HG02642 (cell line): Measurements from ENCODE around the gene AOC2.
"Not testable (repeated sequence)": the region's sequence is repeated elsewhere in the genome, so short reads cannot be mapped to it uniquely, and the experiment has no call there.

ENCODE experiments used
- ATAC-seq: cut with Tn5 transposase; IDR thresholded peaks from one replicate; pipeline ENCODE4 v1.9.1; 2021; ENCODE audit warnings: mild to moderate bottlenecking; ENCODE audit not compliant: unreplicated experiment, poor library complexity

Gene AOC2

DNA sequence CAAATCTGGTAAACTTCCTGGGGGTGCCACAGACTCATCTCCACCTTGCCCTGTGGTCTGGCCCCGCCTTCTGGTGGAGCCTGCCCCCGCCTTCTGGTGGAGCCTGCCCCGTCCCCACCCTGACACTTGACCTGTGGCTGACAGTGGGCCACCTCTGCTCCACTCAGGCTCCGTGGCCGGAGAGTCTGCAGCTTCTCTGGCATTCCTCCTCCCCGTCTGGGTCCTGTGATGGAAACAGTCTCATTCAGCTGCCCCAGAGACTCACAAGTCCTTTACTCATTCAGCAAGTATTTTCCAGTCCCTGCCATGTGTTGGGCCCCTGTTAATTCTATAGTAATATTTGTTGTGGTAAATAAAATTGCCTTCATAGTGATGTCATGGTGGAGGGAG is 35.2 kb downstream of the AOC2 start:
- ATAC-seq: no peak

- no peak for ATAC-seq
Observed at GRCh38 chr17:42880776-42881310, 36.5 kb downstream of the AOC2 start.

GRCh38 chr17:42881706-42882105 is 37.3 kb downstream of the AOC2 start:
- ATAC-seq: not testable (repeated sequence)

DNA sequence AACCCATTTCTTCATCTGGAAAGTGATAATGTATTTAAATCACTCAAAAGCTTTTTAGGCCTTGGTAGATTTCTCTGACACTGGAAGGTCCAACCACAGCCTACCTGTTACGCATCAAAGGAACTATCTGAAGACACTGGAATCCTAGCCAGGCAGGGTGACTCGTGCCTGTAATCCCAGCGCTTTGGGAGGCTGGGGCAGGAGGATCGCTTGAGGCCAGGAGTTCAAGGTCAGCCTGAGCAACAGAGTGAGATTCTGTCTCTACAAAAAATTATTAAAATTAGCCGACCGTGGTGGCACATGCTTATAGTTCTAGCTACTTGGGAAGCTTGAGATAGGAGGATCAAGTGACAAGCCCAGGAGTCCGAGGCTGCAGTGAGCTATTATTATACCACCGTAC is 37.8 kb downstream of the AOC2 start:
- no peak for ATAC-seq

DNA sequence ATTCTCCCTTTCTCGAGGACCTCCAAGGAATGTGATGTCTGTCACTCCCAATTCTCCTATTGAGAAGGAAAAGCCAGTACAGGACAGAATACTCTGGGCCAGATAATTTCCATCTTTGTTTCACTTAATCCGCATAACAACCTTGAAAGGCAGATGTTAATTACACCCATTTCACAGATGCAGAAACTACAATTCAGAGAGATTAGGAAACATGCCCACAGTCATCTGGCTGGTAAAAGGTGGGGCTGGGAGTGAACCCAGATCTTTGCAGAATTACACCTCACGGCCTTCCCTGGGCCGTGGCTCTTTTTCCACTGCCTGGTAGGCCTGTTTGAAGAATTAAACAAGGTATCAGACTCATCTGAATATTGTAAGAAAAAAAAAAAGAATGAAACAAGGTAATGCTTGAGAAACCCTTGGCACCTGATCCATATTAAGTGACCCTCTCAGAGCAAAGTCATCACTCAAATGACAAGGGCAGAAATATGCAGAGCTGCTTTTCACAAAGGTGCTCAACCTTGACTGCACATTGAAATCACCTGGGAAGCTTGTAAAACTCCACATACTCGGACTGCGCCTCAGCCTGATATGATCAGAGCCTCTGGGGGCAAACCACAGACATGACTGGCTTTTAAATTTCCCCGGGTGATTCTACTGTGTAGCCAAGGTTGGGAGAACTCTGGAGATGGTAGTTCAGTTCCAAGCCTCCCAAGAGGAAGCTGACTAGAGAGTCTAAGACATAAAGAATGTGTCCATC is 39.6 kb downstream of the AOC2 start:
- no peak for ATAC-seq

DNA sequence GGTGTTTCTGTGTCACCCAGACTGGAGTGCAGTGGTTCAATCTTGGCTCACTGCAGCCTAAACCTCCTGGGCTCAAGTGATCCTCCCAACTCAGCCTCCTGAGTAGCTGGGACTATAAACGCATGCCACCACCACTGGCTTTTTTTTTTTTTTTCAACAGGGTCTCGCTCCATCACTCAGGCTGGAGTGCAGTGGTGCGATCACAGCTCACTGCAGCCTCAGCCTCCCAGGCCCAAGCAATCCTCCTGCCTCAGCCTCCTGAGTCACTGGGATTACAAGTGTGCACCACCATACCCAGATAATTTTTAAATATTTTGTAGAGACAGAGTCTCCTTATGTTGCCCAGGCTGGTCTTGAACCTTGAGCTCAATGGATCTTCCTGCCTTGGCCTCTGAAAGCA is 41.4 kb downstream of the AOC2 start:
- ATAC-seq: not testable (repeated sequence)

- ATAC-seq: no peak
Observed at GRCh38 chr17:42886283-42887176, 42.1 kb downstream of the AOC2 start.

- no peak for ATAC-seq
Observed at GRCh38 chr17:42889809-42890208, 45.4 kb downstream of the AOC2 start.

GRCh38 chr17:42891539-42892152 is 47.3 kb downstream of the AOC2 start:
- ATAC-seq: no peak

DNA sequence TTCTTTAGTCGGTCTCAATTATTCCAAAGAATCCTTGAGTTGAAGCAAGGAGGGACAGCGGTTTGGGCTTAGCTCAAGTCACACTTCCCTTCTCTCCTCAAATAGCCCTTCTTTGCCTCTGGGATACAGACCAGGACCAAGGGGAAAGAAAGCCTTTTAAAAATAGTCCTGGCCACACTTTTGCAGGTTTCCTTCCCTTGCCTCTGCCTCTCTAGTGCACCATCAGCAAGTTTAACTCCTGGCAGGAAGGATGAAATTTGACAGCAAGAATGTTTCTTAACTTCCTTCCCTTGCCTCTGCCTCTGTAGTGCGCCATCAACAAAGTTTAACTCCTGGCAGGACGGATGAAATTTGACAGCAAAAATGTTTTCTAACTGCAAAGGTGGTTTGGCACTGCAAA is 49.0 kb downstream of the AOC2 start:
- no peak for ATAC-seq

GRCh38 chr17:42894283-42895184 is 50.2 kb downstream of the AOC2 start:
- no peak for ATAC-seq

DNA sequence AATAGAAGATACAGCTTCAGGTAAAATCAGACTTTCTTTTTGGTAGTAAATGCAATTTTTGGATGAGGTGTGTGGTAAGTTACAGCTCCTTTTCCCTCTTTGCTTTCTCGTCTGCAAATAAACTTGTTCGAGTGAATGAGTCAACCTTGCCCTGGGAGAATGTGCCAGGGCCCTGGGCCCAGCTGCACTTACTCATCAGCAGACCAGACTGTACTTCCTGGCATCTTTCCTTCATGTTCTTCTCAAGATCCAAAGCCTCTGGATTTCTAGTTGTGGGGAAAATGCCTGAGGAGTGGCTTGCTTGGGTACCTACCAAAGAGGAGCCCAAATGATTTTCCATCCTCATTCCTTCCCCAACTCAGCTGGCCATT is 50.8 kb downstream of the AOC2 start:
- ATAC-seq: no peak

GRCh38 chr17:42898147-42898811 is 53.9 kb downstream of the AOC2 start:
- no peak for ATAC-seq

DNA sequence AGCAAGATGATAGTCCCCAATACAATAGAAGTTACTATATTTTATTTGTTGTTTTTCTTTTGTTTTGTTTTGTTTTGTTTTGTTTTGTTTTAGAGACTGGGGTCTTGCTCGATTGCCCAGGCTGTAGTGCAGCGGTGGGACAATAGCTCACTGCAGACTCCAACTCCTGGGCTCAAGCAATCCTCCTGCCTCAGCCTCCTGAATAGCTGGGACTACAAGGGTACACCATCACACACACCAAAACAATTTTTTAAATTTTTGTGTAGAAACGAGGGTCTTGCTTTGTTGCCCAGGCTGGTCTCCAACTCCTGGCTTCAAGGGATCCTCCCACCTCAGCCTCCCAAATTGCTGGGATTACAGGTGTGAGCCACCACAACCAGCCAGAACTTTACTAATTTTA is 55.6 kb downstream of the AOC2 start:
- ATAC-seq: not testable (repeated sequence)
